ENCODE data around the gene NCAPH2.

DNA sequence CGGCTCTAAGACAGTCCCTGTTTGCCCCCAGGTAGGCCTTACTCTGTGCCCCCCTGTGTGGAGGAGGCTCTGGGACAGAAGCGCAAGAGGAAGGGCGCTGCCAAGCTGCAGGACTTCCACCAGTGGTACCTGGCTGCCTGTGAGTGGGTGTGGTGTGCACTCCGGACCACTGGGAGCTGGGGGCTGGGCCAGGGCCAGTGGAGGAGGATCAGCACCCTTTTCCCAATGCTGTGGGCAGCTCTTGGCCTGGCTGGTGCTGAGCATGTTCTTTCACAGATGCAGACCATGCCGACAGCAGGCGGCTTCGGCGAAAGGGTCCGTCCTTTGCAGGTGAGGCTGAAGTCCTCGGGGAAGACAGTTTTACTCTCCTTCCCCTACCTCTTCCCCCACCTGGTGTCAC lies 13.7 kb downstream of the NCAPH2 start:
- TF ChIP-seq, protein P1, sequence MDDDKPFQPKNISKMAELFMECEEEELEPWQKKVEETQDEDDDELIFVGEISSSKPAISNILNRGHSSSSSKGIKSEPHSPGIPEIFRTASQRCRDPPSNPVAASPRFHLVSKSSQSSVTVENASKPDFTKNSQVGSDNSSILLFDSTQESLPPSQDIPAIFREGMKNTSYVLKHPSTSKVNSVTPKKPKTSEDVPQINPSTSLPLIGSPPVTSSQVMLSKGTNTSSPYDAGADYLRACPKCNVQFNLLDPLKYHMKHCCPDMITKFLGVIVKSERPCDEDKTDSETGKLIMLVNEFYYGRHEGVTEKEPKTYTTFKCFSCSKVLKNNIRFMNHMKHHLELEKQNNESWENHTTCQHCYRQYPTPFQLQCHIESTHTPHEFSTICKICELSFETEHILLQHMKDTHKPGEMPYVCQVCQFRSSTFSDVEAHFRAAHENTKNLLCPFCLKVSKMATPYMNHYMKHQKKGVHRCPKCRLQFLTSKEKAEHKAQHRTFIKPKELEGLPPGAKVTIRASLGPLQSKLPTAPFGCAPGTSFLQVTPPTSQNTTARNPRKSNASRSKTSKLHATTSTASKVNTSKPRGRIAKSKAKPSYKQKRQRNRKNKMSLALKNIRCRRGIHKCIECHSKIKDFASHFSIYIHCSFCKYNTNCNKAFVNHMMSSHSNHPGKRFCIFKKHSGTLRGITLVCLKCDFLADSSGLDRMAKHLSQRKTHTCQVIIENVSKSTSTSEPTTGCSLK (tag by site-specific recombination; IDR thresholded peaks at IDR 0.05), result no peak
- no peak for TF ChIP-seq ZNF654 (tag by site-specific recombination; IDR thresholded peaks at IDR 0.05; ENCODE audit: low read depth)
